H1 (cell line): ENCODE measurements around the gene HLA-DPB1. TPM values are rescaled to one million over a fixed set of nuclear protein-coding genes. Genes with fewer than 3 reads are reported as not detected.

Experiments
- CTCF ChIA-PET: fragments of 300-600 bp; sonication (Branson Sonifier 250); formaldehyde crosslinking; loops from one replicate; lab custom pipeline; 2021; ENCODE audit not compliant: partially characterized antibody; lab: Charles Lee
- POLR2A ChIA-PET: fragments of 300-600 bp; sonication (Branson Sonifier 250); formaldehyde crosslinking; loops from one replicate; lab custom pipeline; 2021; ENCODE audit warnings: inconsistent platforms; ENCODE audit not compliant: partially characterized antibody; lab: Charles Lee
- DNase-seq, 2 experiments: peaks; one replicate each; pipeline versions ENCODE4 v3.0.0 to v3.0.0-alpha.2; 2010 to 2022; ENCODE audit warnings: low spot score in 2 of 2, low read depth in 1 of 2, mixed read lengths in 1 of 2
- FAIRE-seq: peaks from 2 replicates; lab custom pipeline; 2011; peaks lifted over from hg19 to GRCh38; lab: Jason Lieb, UNC
- H2AFZ ChIP-seq: 2 replicates; pipeline ENCODE4 v1.8.1; 2012; ENCODE audit warnings: low read length, inconsistent platforms
- H2AK5ac ChIP-seq: 2 replicates; pipeline ENCODE4 v1.6.1; 2013; ENCODE audit warnings: low read depth, low read length
- H2BK120ac ChIP-seq: replicated peaks from 2 replicates; pipeline ENCODE3; 2013; ENCODE audit warnings: low read depth, low read length, inconsistent platforms
- H2BK12ac ChIP-seq: 2 replicates; pipeline ENCODE4 v1.6.1; 2013; ENCODE audit warnings: low read depth, low read length
- H2BK15ac ChIP-seq: 2 replicates; pipeline ENCODE4 v1.6.1; 2013; ENCODE audit warnings: low read length
- H2BK20ac ChIP-seq: 2 replicates; pipeline ENCODE4 v1.6.1; 2013; ENCODE audit warnings: low read length
- H2BK5ac ChIP-seq: 2 replicates; pipeline ENCODE4 v1.6.1; 2013; ENCODE audit warnings: low read depth, low read length
- H3K14ac ChIP-seq: 2 replicates; pipeline ENCODE4 v1.6.1; 2013; ENCODE audit warnings: inconsistent platforms; ENCODE audit not compliant: insufficient read length
- H3K18ac ChIP-seq: 2 replicates; pipeline ENCODE4 v1.6.1; 2013; ENCODE audit warnings: low read length; ENCODE audit errors: extremely low read depth
- H3K23ac ChIP-seq: 2 replicates; pipeline ENCODE4 v1.6.1; 2013; ENCODE audit warnings: inconsistent platforms; ENCODE audit not compliant: insufficient read length
- H3K23me2 ChIP-seq: 2 replicates; pipeline ENCODE4 v1.6.1; 2013; ENCODE audit warnings: low read depth, low read length
- H3K27ac ChIP-seq: 2 replicates; pipeline ENCODE4 v1.6.1; 2011; ENCODE audit warnings: low read depth, low read length, inconsistent platforms
- H3K27me3 ChIP-seq, 4 experiments: replicated peaks in 1 of 4; 1 replicate in 1 of 4; 2 replicates in 3 of 4; pipeline versions ENCODE4 v1.6.1 to v1.8.1; 2011 to 2013; ENCODE audit warnings: low read length in 3 of 4, mild to moderate bottlenecking in 3 of 4, inconsistent platforms in 2 of 4, mixed read lengths in 2 of 4, moderate library complexity in 1 of 4; ENCODE audit not compliant: control insufficient read depth in 3 of 4, insufficient read depth in 3 of 4; ENCODE audit errors: extremely low read depth in 1 of 4
- H3K36me3 ChIP-seq, 4 experiments: 2 replicates each; pipeline versions ENCODE4 v1.6.1 to v1.8.1; 2011 to 2013; ENCODE audit warnings: mild to moderate bottlenecking in 4 of 4, low read length in 3 of 4, moderate library complexity in 2 of 4, control low read depth in 1 of 4, inconsistent platforms in 1 of 4; ENCODE audit not compliant: insufficient read depth in 4 of 4, control insufficient read depth in 2 of 4
- H3K4ac ChIP-seq: replicated peaks from 2 replicates; pipeline ENCODE3; 2013; ENCODE audit warnings: low read length, low read depth, mixed read lengths, inconsistent platforms; ENCODE audit not compliant: insufficient read length
- H3K4me1 ChIP-seq, 4 experiments: replicated peaks in 1 of 4; 1 replicate in 1 of 4; 2 replicates in 3 of 4; pipeline versions ENCODE4 v1.6.1 to v1.8.1; 2011 to 2013; ENCODE audit warnings: low read length in 3 of 4, inconsistent platforms in 2 of 4, mixed read lengths in 1 of 4; ENCODE audit not compliant: insufficient read depth in 4 of 4, control insufficient read depth in 3 of 4
- H3K4me2 ChIP-seq, 2 experiments: 2 replicates each; pipeline versions ENCODE4 v1.6.1 to v1.8.1; 2011 to 2013; ENCODE audit warnings: low read depth in 2 of 2, low read length in 2 of 2, control low read depth in 1 of 2, inconsistent platforms in 1 of 2, mild to moderate bottlenecking in 1 of 2; ENCODE audit not compliant: insufficient read depth in 1 of 2
- H3K4me3 ChIP-seq, 4 experiments: fragments of 200-600, 300-600 bp in 1 of 4; sonication (generic), shearing (Covaris generic), sonication (Bioruptor Twin) in 1 of 4; 2 replicates each; pipeline versions ENCODE4 v1.5.1 to v1.8.1; 2011 to 2016; ENCODE audit warnings: low read length in 4 of 4, low read depth in 3 of 4, control low read depth in 2 of 4, inconsistent platforms in 2 of 4, mild to moderate bottlenecking in 2 of 4, mixed read lengths in 1 of 4, moderate library complexity in 1 of 4; ENCODE audit not compliant: insufficient read depth in 2 of 4; ENCODE audit errors: extremely low read depth in 1 of 4
- H3K56ac ChIP-seq: replicated peaks from 2 replicates; pipeline ENCODE3; 2013; ENCODE audit warnings: low read depth, mild to moderate bottlenecking, mixed read lengths, low read length, inconsistent platforms; ENCODE audit not compliant: insufficient read length
- H3K79me1 ChIP-seq: 2 replicates; pipeline ENCODE4 v1.6.1; 2013; ENCODE audit warnings: low read depth, low read length, control low read depth
- H3K79me2 ChIP-seq, 2 experiments: 2 replicates each; pipeline versions ENCODE4 v1.6.1 to v1.8.1; 2012 to 2013; ENCODE audit warnings: low read length in 2 of 2, mild to moderate bottlenecking in 2 of 2, inconsistent platforms in 1 of 2; ENCODE audit not compliant: insufficient read depth in 2 of 2, control insufficient read depth in 1 of 2
- H3K9ac ChIP-seq, 4 experiments: replicated peaks in 1 of 4; 1 replicate in 1 of 4; 2 replicates in 3 of 4; pipeline versions ENCODE4 v1.6.1 to v1.8.1; 2011 to 2013; ENCODE audit warnings: low read depth in 3 of 4, low read length in 3 of 4, control low read depth in 2 of 4, mild to moderate bottlenecking in 2 of 4, moderate library complexity in 2 of 4, inconsistent platforms in 1 of 4; ENCODE audit errors: extremely low read depth in 1 of 4
- H3K9me3 ChIP-seq, 2 experiments: 2 replicates each; pipeline versions ENCODE4 v1.6.1 to v1.8.1; 2012 to 2013; ENCODE audit warnings: mild to moderate bottlenecking in 2 of 2, moderate library complexity in 2 of 2, control low read depth in 1 of 2, inconsistent platforms in 1 of 2, low read depth in 1 of 2, low read length in 1 of 2, mixed read lengths in 1 of 2; ENCODE audit not compliant: insufficient read depth in 2 of 2
- H4K20me1 ChIP-seq, 2 experiments: replicated peaks in 1 of 2; 2 replicates each; pipeline versions ENCODE3 to v1.8.1; 2011 to 2013; ENCODE audit warnings: inconsistent platforms in 2 of 2, low read length in 2 of 2, mild to moderate bottlenecking in 1 of 2; ENCODE audit not compliant: insufficient read depth in 2 of 2, control insufficient read depth in 1 of 2
- H4K5ac ChIP-seq: 2 replicates; pipeline ENCODE4 v1.6.1; 2013; ENCODE audit warnings: low read length, low read depth, mixed read lengths, inconsistent platforms; ENCODE audit not compliant: insufficient read length
- H4K8ac ChIP-seq: 2 replicates; pipeline ENCODE4 v1.8.0; 2013; ENCODE audit warnings: mild to moderate bottlenecking, moderate library complexity, low read length, inconsistent platforms; ENCODE audit not compliant: insufficient read depth; ENCODE audit errors: extremely low read depth
- H4K91ac ChIP-seq: replicated peaks from 2 replicates; pipeline ENCODE3; 2013; ENCODE audit warnings: low read length, mixed read lengths, inconsistent platforms; ENCODE audit not compliant: insufficient read length
- E2F6 ChIP-seq: IDR thresholded peaks from 2 replicates; pipeline ENCODE4 v1.6.1; 2012; ENCODE audit warnings: inconsistent platforms
- GTF2F1 ChIP-seq: IDR thresholded peaks from 2 replicates; pipeline ENCODE4 v1.6.1; 2012; ENCODE audit warnings: low read depth, low read length, improper control_type of control experiment, borderline replicate concordance
- TBP ChIP-seq: IDR thresholded peaks from 2 replicates; pipeline ENCODE4 v1.6.1; 2011; ENCODE audit warnings: low read depth, low read length, improper control_type of control experiment
- TEAD4 ChIP-seq: IDR thresholded peaks from 2 replicates; pipeline ENCODE4 v1.6.1; 2012; ENCODE audit warnings: low read depth, low read length, inconsistent platforms, mixed read lengths
- ZNF274 ChIP-seq: IDR thresholded peaks from 2 replicates; pipeline ENCODE4 v1.7.0; 2012; ENCODE audit warnings: low read length, borderline replicate concordance; ENCODE audit errors: extremely low read depth
- WGBS, 2 experiments: shearing (Covaris generic) in 1 of 2; methylation state at CpG; one replicate each; pipeline versions ENCODE4 v1.1.6 to v1.1.7; 2013 to 2015; ENCODE audit warnings: low lambda C conversion rate in 2 of 2, mixed read lengths in 2 of 2, inconsistent platforms in 1 of 2, low coverage in 1 of 2, missing lambda C conversion rate in 1 of 2; ENCODE audit not compliant: insufficient replicate concordance in 2 of 2, insufficient coverage in 1 of 2, insufficient read length in 1 of 2; ENCODE audit errors: extremely low coverage in 1 of 2, missing lambda C conversion rate in 1 of 2; 5-methylcytosine and 5-hydroxymethylcytosine counted together
- polyA plus RNA-seq, 7 experiments: library from polyadenylated mRNA; depleted of rRNA in 3 of 7; stranded (reverse) in 5 of 7; unstranded in 2 of 7; fragments of >200 nt in 5 of 7; fragments of 200-250 nt in 2 of 7; gene quantifications; 1 replicate in 5 of 7; 2 replicates in 1 of 7; 4 replicates in 1 of 7; pipeline versions ENCODE4 v1.2.1 to v1.2.3, GENCODE V29; 2011 to 2013; ENCODE audit warnings: missing spikeins in 2 of 7, mixed read lengths in 2 of 7
- total RNA-seq: library from RNA; stranded (reverse); fragmentation: NEBNext Ultra II Directional; extraction: Animal tissue kit (Norgen Biotek cat#: 25700); gene quantifications from 2 replicates; pipeline ENCODE4 v1.2.1, GENCODE V29; 2021

Gene HLA-DPB1
- total and polyA plus RNA-seq, 2 of the 8 experiments (the other 6 are each of a cell fraction or from before 2014, with no cell fraction given), result 32.3 to 58.8 TPM

- no peaks in the 10 kb centered on the region; a peak in 1 of 7 replicates for H3K4me1 ChIP-seq
- no peak overlapping the region for H3K4me2 ChIP-seq
- TF ChIP-seq TEAD4 (no peak), E2F6 (no peak), ZNF274 (no peak), GTF2F1 (no peak), TBP (no peak)
- no peak overlapping the region for H3K4me3 ChIP-seq
- H3K9me3 ChIP-seq, result no peaks in the 10 kb centered on the region
- no peak overlapping the region for H2BK5ac ChIP-seq
- no peak for DNase-seq
- no peaks in the 10 kb centered on the region for H3K23me2 ChIP-seq
- CTCF ChIA-PET, result interaction anchor here (0.6 to 2.8 kb wide), 13 partner anchors 10 to 182 kb away, joined by 3 to 11 read pairs (median 5); no protein-coding TSS in a partner anchor
- no peak overlapping the region for H2BK120ac ChIP-seq
- no peak overlapping the region for H3K18ac ChIP-seq
- H3K23ac ChIP-seq, result no peak overlapping the region
- H3K27me3 ChIP-seq, result no peaks in the 10 kb centered on the region
- no peak for FAIRE-seq
- H2AK5ac ChIP-seq, result no peak overlapping the region
- no peaks in the 10 kb centered on the region for H3K79me2 ChIP-seq
- no peak overlapping the region for H3K14ac ChIP-seq
- POLR2A ChIA-PET, result interaction anchor here (1.8 kb wide), 1 partner anchor 101 kb away, joined by 9 read pairs; no protein-coding TSS in a partner anchor
- H3K79me1 ChIP-seq, result no peaks in the 10 kb centered on the region
- no peaks in the 10 kb centered on the region for H3K36me3 ChIP-seq
- H2BK12ac ChIP-seq, result no peak overlapping the region
- H3K56ac ChIP-seq, result no peak overlapping the region
- no peak overlapping the region for H4K91ac ChIP-seq
- no peaks in the 10 kb centered on the region for H4K20me1 ChIP-seq
- H2AFZ ChIP-seq, result no peak overlapping the region
- no peak overlapping the region for H4K8ac ChIP-seq
- H3K4ac ChIP-seq, result no peak overlapping the region
- H2BK20ac ChIP-seq, result no peak overlapping the region
- 90% methylated on average over 7 of the region's 7 CpGs; no CpG with 5 or more reads in 1 of the 2 experiments for WGBS, 2 experiments
- H4K5ac ChIP-seq, result no peak overlapping the region
- H3K9ac ChIP-seq, result no peak overlapping the region
- H2BK15ac ChIP-seq, result no peak overlapping the region
- H3K27ac ChIP-seq, result no peak overlapping the region
Observed at GRCh38 chr6:33072508-33073100, 3.2 kb upstream of the HLA-DPB1 start.
